GM19025 (cell line): ENCODE data around the gene LMF2.

ENCODE experiments used
- ATAC-seq: cut with Tn5 transposase; IDR thresholded peaks from one replicate; pipeline ENCODE4 v1.9.1; 2021; ENCODE audit warnings: mild to moderate bottlenecking, low read depth, moderate library complexity; ENCODE audit not compliant: unreplicated experiment

LMF2 gene

GRCh38 chr22:50505276-50505775 lies 2.2 kb downstream of the LMF2 start:
- no peak for ATAC-seq

- ATAC-seq = no peak
Observed at GRCh38 chr22:50504369-50505211, 2.9 kb downstream of the LMF2 start.

- ATAC-seq = no peak
Observed at GRCh38 chr22:50503475-50504145, 3.9 kb downstream of the LMF2 start.

- no peak for ATAC-seq
Observed at GRCh38 chr22:50502628-50503474, 4.7 kb downstream of the LMF2 start.

GRCh38 chr22:50502096-50502495 lies 5.4 kb downstream of the LMF2 start:
- no peak for ATAC-seq

- no peak for ATAC-seq
Observed at GRCh38 chr22:50500452-50500851, 7.0 kb downstream of the LMF2 start.

- no peak for ATAC-seq
Observed at GRCh38 chr22:50498322-50498890, 9.1 kb downstream of the LMF2 start.

- ATAC-seq = no peak
Observed at GRCh38 chr22:50497093-50497492, 10.4 kb downstream of the LMF2 start.

- ATAC-seq = no peak
Observed at GRCh38 chr22:50490531-50491308, 16.8 kb downstream of the LMF2 start.

- no peak for ATAC-seq
Observed at GRCh38 chr22:50489363-50490243, 17.9 kb downstream of the LMF2 start.

- no peak for ATAC-seq
Observed at GRCh38 chr22:50488886-50489285, 18.6 kb downstream of the LMF2 start.

GRCh38 chr22:50488006-50488677 lies 19.4 kb downstream of the LMF2 start:
- no peak for ATAC-seq

GRCh38 chr22:50487290-50488005 lies 20.1 kb downstream of the LMF2 start:
- ATAC-seq = no peak

- no peak for ATAC-seq
Observed at GRCh38 chr22:50486561-50487289, 20.8 kb downstream of the LMF2 start, which contains the start of gene MIOX. MIOX (plus strand) TSS chr22:50486859; CDS start chr22:50486898, 39 bp downstream.

GRCh38 chr22:50485221-50486131 lies 22.0 kb downstream of the LMF2 start:
- no peak for ATAC-seq
